A673 (cell line): Measurements from ENCODE around the gene PTPN5.

Experiments used
- EZH2 ChIP-seq: fragments of 200-600 bp; sonication (generic); IDR thresholded peaks from 2 replicates; pipeline ENCODE4 v1.6.1; 2017; ENCODE audit warnings: borderline replicate concordance, low read depth, mild to moderate bottlenecking, mixed read lengths, antibody characterized with exemption, low read length; ENCODE audit not compliant: poor library complexity, severe bottlenecking
- TF ChIP-seq, protein P1 (sequence below): fragments of 300-800, 200-600 bp; sonication (generic); conservative IDR thresholded peaks from 2 replicates; pipeline ENCODE4 v1.5.1; 2017; ENCODE audit warnings: low read depth, mild to moderate bottlenecking, antibody characterized with exemption, low read length, moderate library complexity, mixed read lengths

DNA sequence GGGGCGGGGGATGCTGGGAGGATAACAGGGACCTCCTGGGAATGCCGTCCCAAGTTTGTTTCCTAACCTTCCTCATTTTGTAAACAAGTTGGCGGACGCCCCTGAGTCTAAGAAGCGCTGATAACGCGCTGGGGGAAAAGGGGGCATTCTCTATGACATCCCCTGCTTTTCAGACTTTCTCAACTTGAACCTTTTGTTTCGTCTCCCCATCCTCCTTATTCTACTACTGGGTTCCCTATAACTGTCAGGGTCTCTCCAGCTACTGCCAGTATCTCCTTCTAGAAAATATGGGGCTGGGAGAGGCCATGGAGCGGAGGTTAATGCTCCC, 92.4 kb downstream of the PTPN5 start:
- TF ChIP-seq, protein P1, sequence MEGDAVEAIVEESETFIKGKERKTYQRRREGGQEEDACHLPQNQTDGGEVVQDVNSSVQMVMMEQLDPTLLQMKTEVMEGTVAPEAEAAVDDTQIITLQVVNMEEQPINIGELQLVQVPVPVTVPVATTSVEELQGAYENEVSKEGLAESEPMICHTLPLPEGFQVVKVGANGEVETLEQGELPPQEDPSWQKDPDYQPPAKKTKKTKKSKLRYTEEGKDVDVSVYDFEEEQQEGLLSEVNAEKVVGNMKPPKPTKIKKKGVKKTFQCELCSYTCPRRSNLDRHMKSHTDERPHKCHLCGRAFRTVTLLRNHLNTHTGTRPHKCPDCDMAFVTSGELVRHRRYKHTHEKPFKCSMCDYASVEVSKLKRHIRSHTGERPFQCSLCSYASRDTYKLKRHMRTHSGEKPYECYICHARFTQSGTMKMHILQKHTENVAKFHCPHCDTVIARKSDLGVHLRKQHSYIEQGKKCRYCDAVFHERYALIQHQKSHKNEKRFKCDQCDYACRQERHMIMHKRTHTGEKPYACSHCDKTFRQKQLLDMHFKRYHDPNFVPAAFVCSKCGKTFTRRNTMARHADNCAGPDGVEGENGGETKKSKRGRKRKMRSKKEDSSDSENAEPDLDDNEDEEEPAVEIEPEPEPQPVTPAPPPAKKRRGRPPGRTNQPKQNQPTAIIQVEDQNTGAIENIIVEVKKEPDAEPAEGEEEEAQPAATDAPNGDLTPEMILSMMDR = no peak
- no peak for TF ChIP-seq EZH2
